GF-D8 (cell line): ENCODE results near the gene ZNF584.
"Not testable (repeated sequence)": the region's sequence is repeated elsewhere in the genome, so short reads cannot be mapped to it uniquely, and the experiment has no call there.

Experiments used
- DNase-seq: peaks from one replicate; lab custom pipeline; 2025; lab: John Stamatoyannopoulos, UW

Gene ZNF584

DNA sequence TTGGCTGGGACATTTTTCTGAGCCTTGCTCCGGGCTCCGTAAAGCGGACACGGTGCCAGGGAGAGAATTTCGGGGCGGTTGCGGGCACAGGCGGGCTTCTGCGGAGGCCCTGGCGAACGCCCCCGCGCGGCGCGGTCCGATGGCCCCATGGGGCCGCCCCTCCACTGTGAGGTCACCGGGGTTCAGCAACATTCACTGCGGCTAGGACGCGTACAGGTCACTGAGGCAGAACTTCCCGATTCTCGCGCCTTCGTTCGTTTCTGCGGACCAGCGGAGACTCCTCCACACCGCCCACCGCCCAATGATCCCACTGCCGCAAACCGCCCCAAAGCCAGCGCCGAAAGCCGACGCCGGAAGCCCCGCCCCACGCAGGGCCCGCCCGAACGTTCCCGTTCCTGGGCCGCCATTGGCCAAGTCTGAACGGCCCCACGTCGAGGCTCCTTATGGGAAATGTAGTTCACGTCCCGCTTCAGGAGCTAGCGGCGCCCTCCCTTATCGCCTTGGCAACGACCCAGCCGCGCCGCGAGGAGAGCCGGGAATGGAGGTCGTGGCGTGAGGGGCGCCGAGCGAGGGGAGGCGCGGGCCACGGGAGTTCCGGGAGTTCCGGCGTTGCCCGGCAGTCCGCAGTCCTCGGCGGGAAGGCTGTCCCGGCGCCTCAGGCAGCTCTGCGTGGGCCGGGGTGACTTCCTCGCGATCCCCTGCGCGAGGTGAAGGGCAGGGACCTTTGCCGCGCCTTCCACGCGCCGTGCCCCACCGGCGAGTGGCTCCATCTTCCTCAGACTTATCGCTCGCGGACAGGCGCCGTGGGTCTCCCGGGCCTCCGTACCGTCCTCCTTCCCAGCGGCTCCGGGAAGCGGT, at the start of gene ZNF584:
Gene ZNF584 (plus strand): TSS at position 498 of the 858 bp plus-strand sequence. CDS start 499 bp downstream, outside the sequence.
- DNase-seq: peak; percentile 92

DNA sequence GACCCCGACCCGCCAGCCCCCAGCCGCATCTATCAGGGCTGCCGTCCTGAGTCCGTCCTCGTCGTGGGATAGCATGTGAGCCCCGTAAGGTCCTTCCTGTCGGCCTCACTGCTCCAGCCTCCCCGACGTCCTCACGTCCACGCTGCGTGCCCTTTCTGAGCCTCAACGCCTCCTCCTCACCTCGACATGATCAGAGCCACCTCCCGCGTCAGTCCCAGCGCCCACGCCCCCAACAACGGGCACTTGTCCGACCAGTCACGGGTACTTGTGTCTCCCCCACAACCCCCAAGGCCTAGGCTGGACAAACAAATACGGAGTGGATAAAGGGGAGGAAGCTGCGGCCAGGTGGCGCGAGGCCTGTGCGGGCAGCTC, 46.6 kb upstream of the ZNF584 start:
- peak; percentile 73 for DNase-seq

- peak; percentile 89 for DNase-seq
Measured at GRCh38 chr19:58362272-58362994, 46.0 kb upstream of the ZNF584 start, which contains the start of gene ZNF497. Gene ZNF497, minus strand, starts transcription at chr19:58362751. Its CDS starts 5,116 bp downstream, at chr19:58357635.

GRCh38 chr19:58364146-58364545, 44.3 kb upstream of the ZNF584 start:
- peak; percentile 72 for DNase-seq

DNA sequence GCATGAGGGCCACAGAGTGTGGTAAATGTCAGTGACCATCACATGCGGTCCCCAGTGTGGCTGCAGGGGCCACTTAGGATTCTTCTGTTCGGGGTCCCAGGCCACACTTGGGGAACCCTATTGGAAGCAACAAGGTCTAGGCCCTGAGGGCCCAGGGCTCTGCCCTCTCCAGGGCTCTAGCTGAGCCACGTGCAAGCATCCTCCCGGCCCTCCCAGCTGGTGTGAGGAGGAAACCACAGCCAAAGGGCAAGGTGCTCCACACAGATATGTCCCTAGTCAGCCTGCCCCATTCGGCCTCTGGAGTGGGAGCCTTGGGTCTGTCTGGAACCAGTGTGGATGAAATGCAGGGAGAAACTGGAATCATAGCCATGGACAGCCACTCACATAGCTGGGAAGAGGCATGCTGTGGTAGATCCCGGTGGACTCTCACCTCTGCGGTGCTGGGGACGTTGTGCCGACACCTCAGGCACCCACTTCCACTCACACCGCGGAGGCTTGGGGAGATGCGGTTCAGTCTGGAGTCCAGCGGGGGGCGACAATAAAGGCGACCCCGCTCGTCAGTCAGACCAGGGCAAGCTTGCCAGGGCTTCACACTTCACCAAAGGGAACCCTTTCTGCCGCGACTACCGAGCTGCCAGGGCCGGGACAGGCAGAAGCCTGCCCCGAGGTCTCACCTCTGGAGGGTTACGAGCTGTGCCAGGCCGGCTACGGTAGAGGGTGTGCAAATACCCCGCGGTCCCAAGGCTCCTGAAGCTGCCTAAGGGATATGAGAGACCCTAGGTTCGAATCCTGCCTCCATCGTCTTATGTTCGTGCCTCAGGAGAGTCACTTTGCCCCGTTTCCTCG, 41.6 kb upstream of the ZNF584 start:
- DNase-seq: no peak

DNA sequence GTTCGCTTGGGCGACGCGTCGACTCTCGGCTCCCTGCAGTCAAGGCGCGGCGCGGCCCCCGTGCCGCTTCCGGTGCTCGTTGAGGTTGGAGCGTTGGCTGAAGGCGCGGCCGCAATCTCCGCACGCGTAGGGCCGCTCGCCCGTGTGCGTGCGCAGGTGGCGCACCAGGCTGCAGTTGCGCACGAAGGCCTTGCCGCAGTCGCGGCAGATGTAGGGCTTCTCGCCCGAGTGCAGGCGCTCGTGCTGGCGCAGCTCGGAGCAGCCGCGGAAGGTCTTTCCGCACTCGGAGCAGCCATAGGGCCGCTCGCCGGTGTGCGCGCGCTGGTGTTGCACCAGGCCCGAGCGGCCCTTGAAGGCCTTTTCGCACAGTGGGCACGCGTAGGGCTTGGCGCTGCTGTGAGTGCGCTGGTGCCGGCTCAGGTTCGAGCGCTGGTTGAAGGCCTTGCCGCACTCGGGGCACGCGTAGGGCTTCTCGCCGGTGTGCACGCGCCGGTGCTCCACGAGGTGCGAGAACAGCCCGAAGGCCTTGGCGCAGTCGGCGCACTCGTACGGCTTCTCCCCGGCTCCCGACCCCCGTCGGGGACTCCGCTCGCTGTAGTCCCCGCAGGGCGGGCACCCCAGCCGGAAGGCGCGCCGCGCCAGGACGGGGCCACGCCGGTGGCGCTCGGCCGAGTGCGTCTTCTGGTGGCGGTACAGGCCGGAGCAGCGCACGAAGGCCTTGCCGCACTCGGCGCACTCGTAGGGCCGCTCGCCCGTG, 40.6 kb upstream of the ZNF584 start:
- DNase-seq: no peak

GRCh38 chr19:58368561-58369360, 39.7 kb upstream of the ZNF584 start:
- DNase-seq: no peak

DNA sequence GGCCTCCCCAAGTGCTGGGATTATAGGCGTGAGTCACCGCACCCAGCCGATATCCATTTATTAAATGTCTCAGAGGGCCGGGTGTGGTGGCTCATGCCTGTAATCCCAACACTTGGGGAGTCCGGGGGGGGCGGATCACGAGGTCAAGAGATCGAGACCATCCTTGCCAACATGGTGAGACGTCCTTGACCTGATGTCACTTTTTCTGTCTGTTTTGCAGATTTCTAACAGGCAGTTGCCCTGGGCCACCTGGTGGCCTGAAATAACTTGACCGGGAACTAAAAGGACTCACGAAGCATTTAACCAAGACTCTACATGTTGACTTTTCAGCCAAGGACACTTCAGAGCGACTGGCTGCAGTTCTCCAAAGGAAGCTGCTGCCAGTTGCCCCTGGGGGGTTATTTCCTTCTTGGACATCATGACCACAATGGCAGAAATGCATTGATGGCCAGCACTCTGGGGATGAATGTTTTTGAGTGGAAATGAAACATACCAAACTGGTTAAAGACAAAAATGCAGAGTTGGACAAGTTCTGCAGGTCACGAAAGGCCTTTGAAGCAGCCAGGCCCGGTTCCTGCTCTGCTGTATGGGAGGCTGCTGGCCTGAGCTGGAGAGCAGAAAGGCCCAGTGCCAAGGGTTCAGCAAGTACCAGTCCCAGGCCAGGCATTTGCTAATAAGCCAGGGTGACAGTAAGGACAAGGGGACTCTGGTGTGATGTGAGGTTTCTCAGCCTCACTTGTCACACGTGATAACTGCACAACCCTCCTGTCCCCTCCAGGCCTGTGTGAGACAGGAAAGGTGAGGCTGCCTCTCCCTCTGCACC, 35.9 kb upstream of the ZNF584 start:
- DNase-seq: no peak

DNA sequence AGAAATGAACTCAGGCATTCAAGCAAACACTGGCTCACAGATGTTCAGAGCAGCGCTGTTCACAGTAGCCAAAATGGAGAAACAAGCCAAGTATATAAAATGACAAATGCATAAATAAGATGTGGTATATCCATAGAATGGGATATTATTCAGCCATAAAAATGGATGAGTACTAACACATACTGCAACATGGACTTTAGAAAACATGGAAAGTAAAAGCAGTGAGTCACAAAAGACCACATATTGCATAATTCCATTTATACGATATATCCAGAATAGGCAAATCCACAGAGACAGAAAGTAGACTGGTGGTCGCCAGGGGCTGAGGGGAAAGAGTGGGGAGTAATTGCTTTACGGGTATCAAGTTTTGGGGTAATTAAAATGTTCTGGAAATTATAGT, 34.2 kb upstream of the ZNF584 start:
- DNase-seq: no peak

- DNase-seq: not testable (repeated sequence)
Measured at GRCh38 chr19:58376724-58377123, 31.7 kb upstream of the ZNF584 start.

DNA sequence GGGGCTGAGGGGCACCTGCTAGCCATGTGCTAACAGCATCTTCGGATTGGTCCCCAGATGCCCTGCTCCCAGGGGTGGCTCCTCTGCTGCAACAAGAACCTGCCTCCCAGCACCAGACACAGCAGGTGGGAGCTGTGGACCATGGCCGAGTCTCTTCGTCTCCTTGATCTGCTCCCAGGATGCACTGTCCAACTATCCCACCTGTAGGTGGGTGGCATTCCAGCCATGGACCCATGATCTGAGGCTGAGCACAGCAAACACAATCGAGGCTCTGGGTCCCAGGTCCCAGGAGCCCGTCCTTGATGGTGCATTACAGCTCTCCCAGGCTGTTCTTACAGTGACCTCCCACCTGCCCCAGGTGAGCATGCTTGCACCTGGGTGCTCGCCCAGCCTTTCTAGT, 29.2 kb upstream of the ZNF584 start:
- no peak for DNase-seq

GRCh38 chr19:58380037-58380661, 28.3 kb upstream of the ZNF584 start:
- no peak for DNase-seq

- peak; percentile 99 for DNase-seq
Measured at GRCh38 chr19:58380662-58381459, 27.6 kb upstream of the ZNF584 start, which contains the start of gene ZNF837. Gene ZNF837, minus strand, starts transcription at chr19:58381030. Its CDS starts 11,698 bp downstream, at chr19:58369332.

DNA sequence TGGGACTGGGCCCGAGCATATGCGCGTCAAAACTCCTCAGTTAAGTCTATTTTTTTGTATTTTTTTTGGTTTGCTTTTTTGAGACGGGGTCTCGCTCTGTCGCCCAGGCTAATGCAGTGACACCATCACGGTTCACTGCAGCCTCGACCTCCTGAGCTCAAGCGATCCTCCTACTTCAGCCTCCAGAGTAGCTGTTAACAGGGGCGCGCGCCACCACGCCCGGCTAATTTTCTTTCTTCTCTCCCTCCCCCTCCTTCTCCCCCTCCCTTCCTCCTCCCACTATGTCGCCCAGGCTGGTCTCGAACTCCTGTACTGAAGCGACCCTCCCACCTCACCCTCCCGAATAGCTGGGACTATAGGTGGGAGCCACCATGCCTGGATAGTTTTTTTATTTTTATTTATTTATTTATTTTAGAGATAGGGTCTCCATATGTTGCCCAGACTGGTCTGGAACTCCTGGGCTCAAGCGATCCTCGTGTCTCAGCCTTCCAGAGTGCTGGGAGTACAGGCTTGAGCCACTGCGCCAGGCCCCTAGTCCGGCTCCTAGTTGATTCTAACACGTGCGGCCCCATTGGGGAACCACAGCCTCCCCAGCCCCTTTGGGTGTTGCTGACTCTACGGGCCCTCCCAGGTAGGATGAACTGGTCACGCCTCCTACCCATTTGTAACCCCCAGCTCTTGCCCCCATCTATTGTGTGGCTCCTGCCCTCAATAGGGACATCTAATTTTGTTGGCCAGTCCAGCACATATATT, 26.8 kb upstream of the ZNF584 start:
- DNase-seq: no peak

- DNase-seq: no peak
Measured at GRCh38 chr19:58382997-58383603, 25.3 kb upstream of the ZNF584 start.

DNA sequence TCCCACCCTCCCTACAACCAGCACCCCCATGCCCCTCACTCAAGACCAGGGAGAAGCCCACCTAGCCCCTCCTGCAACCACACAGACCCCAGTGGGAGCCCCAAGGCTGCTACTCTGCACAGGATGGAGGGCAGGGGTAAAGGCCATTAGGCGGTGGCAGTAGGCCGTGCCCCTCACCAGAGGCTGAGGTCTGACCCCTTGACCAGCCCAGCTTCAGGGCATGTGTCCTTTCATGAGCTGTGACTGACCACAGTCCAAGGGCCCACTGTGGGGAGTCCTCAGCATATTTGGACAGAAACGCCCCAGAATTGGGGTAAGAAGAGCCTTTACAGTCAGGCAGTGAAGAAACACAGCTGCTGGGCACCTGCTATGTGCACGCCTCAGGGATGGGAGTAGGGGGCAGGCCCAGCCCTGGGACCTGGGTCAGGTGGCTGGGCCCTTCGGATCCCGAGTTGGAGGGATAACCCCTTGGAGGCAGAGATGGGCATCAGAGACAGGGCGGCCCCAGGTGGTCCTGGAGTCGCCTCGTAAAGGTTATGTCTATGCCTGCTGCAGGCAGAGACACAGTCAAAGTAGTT, 23.0 kb upstream of the ZNF584 start:
- DNase-seq: no peak
